Natural killer cell treated with Interleukin-12 subunit alpha and Interleukin-12 subunit beta and Interleukin-15 and Interleukin-18, amount 100 ng/mL, for 72 hours (primary cell): ENCODE measurements around the gene TCF4. TPM values are rescaled to one million over a fixed set of nuclear protein-coding genes. Genes with fewer than 3 reads are reported as not detected.

Source experiments
- ATAC-seq, 2 donors: fragments of 150-1000 bp; cut with Tn5 transposase in 1 of 2; sonication (Bioruptor Pico), chemical (Tn5 transposase) in 1 of 2; 2 replicates each; pipeline ENCODE4 v1.10.0; 2021
- DNase-seq: peaks from one replicate; pipeline ENCODE4 v3.0.0; 2022; ENCODE audit warnings: low spot score
- H3K27ac Mint-ChIP-seq, 2 donors: 1 replicate in 1 of 2; 2 replicates in 1 of 2; pipeline ENCODE4 v1.8.0; 2022; ENCODE audit warnings: mixed read lengths in 2 of 2, mild to moderate bottlenecking in 1 of 2, moderate library complexity in 1 of 2
- H3K27me3 Mint-ChIP-seq, 2 donors: 1 replicate in 1 of 2; 2 replicates in 1 of 2; pipeline ENCODE4 v1.8.0; 2022; ENCODE audit warnings: mixed read lengths in 2 of 2
- H3K36me3 Mint-ChIP-seq: one replicate; pipeline ENCODE4 v1.8.0; 2022; ENCODE audit warnings: mixed read lengths
- H3K4me1 Mint-ChIP-seq, 2 donors: 1 replicate in 1 of 2; 2 replicates in 1 of 2; pipeline ENCODE4 v1.8.0; 2022; ENCODE audit warnings: low read depth in 2 of 2, mixed read lengths in 2 of 2, mild to moderate bottlenecking in 1 of 2
- H3K4me3 Mint-ChIP-seq: one replicate; pipeline ENCODE4 v1.8.0; 2022; ENCODE audit warnings: mixed read lengths
- H3K9me3 Mint-ChIP-seq: 2 replicates; pipeline ENCODE4 v1.8.0; 2022; ENCODE audit warnings: mixed read lengths
- total RNA-seq, 2 donors: library from RNA; stranded (reverse); gene quantifications; one replicate each; pipeline ENCODE4 v1.2.3, GENCODE V29; 2022

TCF4 gene
- total RNA-seq, 2 donors from 2014 or later = 6.1 to 10.3 TPM

- Mint-ChIP-seq H3K27ac (no peak overlapping the region), H3K27me3 (no peaks in the 10 kb centered on the region), H3K4me3 (no peak overlapping the region), H3K36me3 (no peaks in the 10 kb centered on the region), H3K9me3 (no peaks in the 10 kb centered on the region), H3K4me1 (peaks cover 11 to 12% of the 10 kb centered on the region in 2 donors)
- peak; percentile 67 to 73 for ATAC-seq
- DNase-seq = no peak
These were observed 131.0 kb downstream of the TCF4 start for GRCh38 chr18:55457028-55457427.

GRCh38 chr18:55455938-55456337, 132.1 kb downstream of the TCF4 start:
- Mint-ChIP-seq H3K27ac (no peak overlapping the region), H3K27me3 (no peaks in the 10 kb centered on the region), H3K36me3 (no peaks in the 10 kb centered on the region), H3K4me1 (peaks cover 11 to 12% of the 10 kb centered on the region in 2 donors), H3K9me3 (no peaks in the 10 kb centered on the region), H3K4me3 (no peak overlapping the region)
- DNase-seq = no peak
- ATAC-seq = no peak

DNA sequence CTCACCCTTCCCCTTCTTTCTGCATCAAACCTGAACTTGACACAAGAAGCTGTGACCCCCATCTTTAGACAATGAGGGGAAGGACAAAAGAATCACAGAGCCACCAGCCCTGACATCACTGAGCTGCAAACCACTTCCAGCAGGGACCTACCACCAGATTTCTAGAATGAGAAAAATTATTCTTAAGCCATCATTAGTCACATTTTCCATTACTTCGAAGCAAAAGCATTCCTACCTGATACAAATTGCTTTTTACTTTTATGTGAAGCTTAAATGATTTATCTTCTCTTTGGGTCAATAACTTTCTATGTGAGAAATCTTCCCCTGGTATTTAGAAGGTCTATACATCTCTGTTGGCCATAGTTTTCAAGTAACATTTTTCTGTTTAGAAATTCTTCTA, 134.8 kb downstream of the TCF4 start:
- no peak overlapping the region for H3K4me3 Mint-ChIP-seq
- no peaks in the 10 kb centered on the region for H3K9me3 Mint-ChIP-seq
- ATAC-seq (no peak), DNase-seq (no peak)
- no peaks in the 10 kb centered on the region for H3K36me3 Mint-ChIP-seq
- H3K27ac Mint-ChIP-seq = no peak overlapping the region
- no peaks in the 10 kb centered on the region for H3K27me3 Mint-ChIP-seq
- peaks cover 11 to 12% of the 10 kb centered on the region in 2 donors for H3K4me1 Mint-ChIP-seq

- DNase-seq (no peak), ATAC-seq (no peak)
- H3K27me3 Mint-ChIP-seq = no peaks in the 10 kb centered on the region
- H3K4me1 Mint-ChIP-seq = peaks cover 11 to 12% of the 10 kb centered on the region in 2 donors
- no peak overlapping the region for H3K4me3 Mint-ChIP-seq
- H3K9me3 Mint-ChIP-seq = no peaks in the 10 kb centered on the region
- no peaks in the 10 kb centered on the region for H3K36me3 Mint-ChIP-seq
- no peak overlapping the region for H3K27ac Mint-ChIP-seq
These were observed 135.8 kb downstream of the TCF4 start for GRCh38 chr18:55452123-55452611.

- Mint-ChIP-seq H3K9me3 (peaks cover 4% of the 10 kb centered on the region), H3K36me3 (peaks cover 4% of the 10 kb centered on the region), H3K4me1 (no peaks in the 10 kb centered on the region), H3K27ac (no peak overlapping the region), H3K27me3 (peaks cover 0 to 8% of the 10 kb centered on the region in 2 donors), H3K4me3 (no peak overlapping the region)
- DNase-seq = no peak
- no peak for ATAC-seq
These were observed 138.4 kb downstream of the TCF4 start for GRCh38 chr18:55449412-55450140.

- no peak overlapping the region for H3K27ac Mint-ChIP-seq
- H3K4me3 Mint-ChIP-seq = no peak overlapping the region
- peaks cover 4% of the 10 kb centered on the region for H3K9me3 Mint-ChIP-seq
- ATAC-seq (no peak), DNase-seq (no peak)
- H3K27me3 Mint-ChIP-seq = peaks cover 0 to 8% of the 10 kb centered on the region in 2 donors
- H3K36me3 Mint-ChIP-seq = peaks cover 4% of the 10 kb centered on the region
- no peaks in the 10 kb centered on the region for H3K4me1 Mint-ChIP-seq
These were observed 139.6 kb downstream of the TCF4 start for GRCh38 chr18:55448420-55448819.

- Mint-ChIP-seq H3K4me3 (no peak overlapping the region), H3K27ac (no peak overlapping the region), H3K4me1 (no peaks in the 10 kb centered on the region), H3K27me3 (peaks cover 0 to 8% of the 10 kb centered on the region in 2 donors), H3K36me3 (peaks cover 4% of the 10 kb centered on the region), H3K9me3 (peaks cover 4% of the 10 kb centered on the region)
- ATAC-seq = no peak
- DNase-seq = no peak
These were observed 140.3 kb downstream of the TCF4 start for GRCh38 chr18:55447672-55448018.

DNA sequence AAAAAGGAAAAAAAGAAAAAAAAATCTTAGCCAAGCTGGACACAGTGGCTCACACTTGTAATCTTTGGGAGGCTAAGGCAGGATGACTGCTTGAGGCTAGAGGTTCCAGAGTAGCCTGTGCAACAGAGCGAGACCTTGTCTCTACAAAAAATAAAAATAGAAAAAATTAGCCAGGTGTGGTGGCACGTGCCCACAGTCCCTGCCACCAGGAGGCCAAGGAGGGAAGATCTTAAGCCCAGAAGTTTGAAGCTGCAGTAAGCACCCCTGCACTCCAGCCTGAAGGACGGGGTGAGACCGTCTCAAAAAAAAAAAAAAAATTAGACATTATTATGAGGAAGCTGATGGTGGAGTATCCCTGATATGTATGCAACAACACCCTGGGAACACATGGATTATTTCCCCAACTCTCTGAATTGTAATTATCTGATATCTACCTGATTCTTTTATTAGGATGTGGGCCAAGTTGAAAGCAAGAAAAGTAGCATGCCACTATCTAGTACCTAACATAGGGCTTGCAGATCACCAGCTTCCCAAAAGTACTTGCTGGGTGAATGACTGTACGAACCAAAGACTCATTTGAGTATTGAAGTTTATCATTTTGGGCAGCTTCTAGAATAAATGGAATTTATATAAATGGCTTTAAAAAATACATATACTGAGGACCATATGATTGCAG, 140.9 kb downstream of the TCF4 start:
- no peak overlapping the region for H3K4me3 Mint-ChIP-seq
- no peak for DNase-seq
- H3K4me1 Mint-ChIP-seq = no peaks in the 10 kb centered on the region
- H3K27ac Mint-ChIP-seq = no peak overlapping the region
- ATAC-seq = no peak
- H3K36me3 Mint-ChIP-seq = peaks cover 4% of the 10 kb centered on the region
- H3K27me3 Mint-ChIP-seq = peaks cover 0 to 8% of the 10 kb centered on the region in 2 donors
- peaks cover 4% of the 10 kb centered on the region for H3K9me3 Mint-ChIP-seq

GRCh38 chr18:55444536-55444935, 143.5 kb downstream of the TCF4 start:
- ATAC-seq (no peak), DNase-seq (no peak)
- Mint-ChIP-seq H3K4me1 (no peaks in the 10 kb centered on the region), H3K4me3 (no peak overlapping the region), H3K36me3 (peaks cover 4% of the 10 kb centered on the region), H3K27me3 (peaks cover 7 to 8% of the 10 kb centered on the region in 2 donors), H3K27ac (no peak overlapping the region), H3K9me3 (peaks cover 4% of the 10 kb centered on the region)

- Mint-ChIP-seq H3K9me3 (peaks cover 4% of the 10 kb centered on the region), H3K4me1 (no peaks in the 10 kb centered on the region), H3K27me3 (peaks cover 7 to 8% of the 10 kb centered on the region in 2 donors), H3K4me3 (no peak overlapping the region), H3K27ac (no peak overlapping the region), H3K36me3 (peaks cover 4% of the 10 kb centered on the region)
- no peak for DNase-seq
- no peak for ATAC-seq
These were observed 144.2 kb downstream of the TCF4 start for GRCh38 chr18:55443776-55444175.

GRCh38 chr18:55442561-55442960, 145.4 kb downstream of the TCF4 start:
- Mint-ChIP-seq H3K4me1 (no peaks in the 10 kb centered on the region), H3K4me3 (no peak overlapping the region), H3K36me3 (peaks cover 4% of the 10 kb centered on the region), H3K27ac (no peak overlapping the region), H3K27me3 (peaks cover 7 to 8% of the 10 kb centered on the region in 2 donors), H3K9me3 (peaks cover 4% of the 10 kb centered on the region)
- ATAC-seq (no peak), DNase-seq (no peak)

DNA sequence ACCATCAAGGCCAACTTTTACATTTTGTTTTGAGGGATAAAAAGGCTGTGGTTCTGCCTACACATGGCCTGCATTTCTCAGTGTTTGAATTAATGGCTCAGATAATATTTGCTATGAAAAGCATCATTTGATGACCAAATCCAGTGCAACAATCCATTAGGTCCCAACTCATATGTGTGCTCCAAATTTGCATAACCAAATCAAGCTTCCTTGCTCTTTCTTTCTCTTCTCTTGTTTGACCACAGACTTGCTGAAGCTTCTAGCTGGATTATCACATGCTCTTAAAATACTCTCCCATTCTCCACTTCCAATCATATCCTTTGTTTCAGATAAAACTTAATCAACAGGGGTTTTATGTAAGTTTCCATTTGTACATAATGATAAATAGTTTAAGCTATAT, 147.0 kb downstream of the TCF4 start:
- ATAC-seq = no peak
- Mint-ChIP-seq H3K4me3 (no peak overlapping the region), H3K27ac (no peak overlapping the region), H3K4me1 (no peaks in the 10 kb centered on the region), H3K9me3 (peaks cover 4% of the 10 kb centered on the region), H3K27me3 (peaks cover 7 to 8% of the 10 kb centered on the region in 2 donors), H3K36me3 (peaks cover 4% of the 10 kb centered on the region)
- no peak for DNase-seq

GRCh38 chr18:55439056-55439455, 148.9 kb downstream of the TCF4 start:
- Mint-ChIP-seq H3K9me3 (no peaks in the 10 kb centered on the region), H3K4me3 (no peak overlapping the region), H3K4me1 (no peaks in the 10 kb centered on the region), H3K27me3 (peaks cover 0 to 7% of the 10 kb centered on the region in 2 donors), H3K27ac (no peak overlapping the region), H3K36me3 (no peaks in the 10 kb centered on the region)
- DNase-seq (no peak), ATAC-seq (peak in 1 of 2 donors; percentile 48)

GRCh38 chr18:55435592-55435991, 152.4 kb downstream of the TCF4 start:
- Mint-ChIP-seq H3K4me1 (no peaks in the 10 kb centered on the region), H3K27ac (no peak overlapping the region), H3K4me3 (no peak overlapping the region), H3K36me3 (no peaks in the 10 kb centered on the region), H3K27me3 (no peaks in the 10 kb centered on the region), H3K9me3 (peaks cover 3% of the 10 kb centered on the region)
- ATAC-seq = no peak
- no peak for DNase-seq
